ENCODE measurements around the gene BAAT.

Gene BAAT

DNA sequence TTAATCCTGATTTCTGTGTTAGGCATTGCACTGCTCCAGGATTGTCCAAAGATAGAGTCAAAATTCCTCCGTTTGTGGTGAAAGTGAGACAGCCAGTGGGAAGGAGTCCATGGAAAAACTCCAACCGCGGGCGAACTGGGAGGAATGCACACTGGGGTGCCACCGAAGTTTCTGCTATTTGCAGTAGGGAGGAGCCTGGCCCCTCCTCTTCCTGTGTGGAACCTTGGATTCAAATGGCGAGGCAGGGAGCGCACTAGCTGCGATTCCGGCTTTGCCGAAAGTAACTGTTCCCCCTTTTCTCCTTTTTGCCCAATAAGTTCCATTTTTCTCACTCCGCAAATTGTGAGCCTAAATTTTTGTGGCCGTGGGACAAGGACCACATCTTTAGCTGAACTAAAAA, 9.3 kb downstream of the BAAT start:
- H3K27me3 ChIP-seq (ENCODE audit: low read depth, low read length): peaks cover 5% of the 10 kb centered on the region
- H3K27ac ChIP-seq (ENCODE audit: low read length): no peak overlapping the region
- no peak overlapping the region for H3K4me3 ChIP-seq (ENCODE audit: low read depth in 1 of 2, low read length in 2 of 2)
- no peaks in the 10 kb centered on the region for H3K4me1 ChIP-seq (ENCODE audit: control insufficient read depth in 1 of 2, insufficient read depth in 2 of 2, low read length in 2 of 2)
- H3K9me3 ChIP-seq (ENCODE audit: control insufficient read depth in 1 of 2, low read length in 2 of 2): peaks cover 0 to 3% of the 10 kb centered on the region in 2 donors
- no peaks in the 10 kb centered on the region for H3K36me3 ChIP-seq (ENCODE audit: control insufficient read depth in 1 of 2, insufficient read depth in 2 of 2, low read length in 2 of 2)

DNA sequence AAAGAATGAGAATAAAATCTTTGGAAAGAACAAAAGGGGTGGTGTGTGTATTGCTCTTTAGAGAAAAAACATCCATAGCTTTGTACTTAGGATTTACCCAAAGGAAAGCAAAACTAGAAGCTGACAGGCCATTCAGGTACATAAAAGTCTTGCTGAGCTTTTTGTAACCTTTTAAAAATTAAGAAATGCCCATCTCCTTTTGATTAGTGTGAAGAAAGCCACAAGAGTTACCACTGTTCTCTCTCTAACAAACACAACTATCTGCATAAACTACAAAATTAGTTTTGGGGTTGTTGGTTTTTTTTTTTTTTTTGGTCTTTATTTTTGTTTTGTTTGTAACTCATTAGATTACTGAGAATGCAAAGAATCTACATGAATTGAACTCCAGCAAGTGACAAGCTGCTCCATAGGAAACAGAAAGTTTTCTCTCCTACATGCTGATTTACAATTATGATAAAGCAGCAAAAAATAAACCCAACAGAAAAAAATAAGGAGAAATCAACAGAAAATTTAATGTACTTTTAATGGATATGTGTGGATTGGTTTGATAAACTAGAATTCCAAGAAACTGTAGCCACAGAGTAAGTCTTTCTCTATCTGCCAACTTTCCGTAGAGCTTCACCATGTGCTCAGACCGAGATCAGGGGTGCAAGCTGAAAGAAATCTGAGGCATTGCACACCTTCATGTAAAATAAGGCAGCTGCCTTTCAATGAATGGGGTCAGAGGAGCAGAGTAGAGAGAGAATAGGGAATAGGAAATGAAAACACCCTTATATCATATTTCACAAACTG, 12.3 kb downstream of the BAAT start:
- Histone ChIP-seq H3K9me3 (ENCODE audit: control insufficient read depth in 1 of 2, low read length in 2 of 2) (peaks cover 0 to 3% of the 10 kb centered on the region in 2 donors), H3K4me1 (ENCODE audit: control insufficient read depth in 1 of 2, insufficient read depth in 2 of 2, low read length in 2 of 2) (no peaks in the 10 kb centered on the region), H3K27ac (ENCODE audit: low read length) (no peak overlapping the region), H3K36me3 (ENCODE audit: control insufficient read depth in 1 of 2, insufficient read depth in 2 of 2, low read length in 2 of 2) (no peaks in the 10 kb centered on the region), H3K27me3 (ENCODE audit: low read depth, low read length) (peaks cover 5% of the 10 kb centered on the region), H3K4me3 (ENCODE audit: low read depth in 1 of 2, low read length in 2 of 2) (no peak overlapping the region)

DNA sequence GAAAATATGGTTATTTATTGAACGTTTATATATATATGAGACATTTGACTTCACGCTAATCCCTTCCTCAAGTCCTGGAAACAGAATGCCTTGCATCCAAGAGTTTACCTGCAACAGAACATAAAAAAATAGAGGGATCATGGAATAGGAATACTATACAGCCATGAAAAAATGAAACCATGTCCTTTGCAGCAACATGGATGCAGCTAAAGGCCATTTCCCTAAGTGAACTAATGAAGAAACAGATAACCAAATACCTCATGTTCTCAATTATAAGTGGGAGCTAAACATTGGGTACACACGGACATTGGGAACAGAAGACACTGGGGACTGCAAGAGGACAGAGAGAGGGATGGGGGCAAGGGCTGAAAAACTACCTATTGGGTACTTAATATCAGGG, 13.0 kb downstream of the BAAT start:
- peaks cover 0 to 3% of the 10 kb centered on the region in 2 donors for H3K9me3 ChIP-seq (ENCODE audit: control insufficient read depth in 1 of 2, low read length in 2 of 2)
- no peak overlapping the region for H3K4me3 ChIP-seq (ENCODE audit: low read depth in 1 of 2, low read length in 2 of 2)
- no peaks in the 10 kb centered on the region for H3K36me3 ChIP-seq (ENCODE audit: control insufficient read depth in 1 of 2, insufficient read depth in 2 of 2, low read length in 2 of 2)
- H3K4me1 ChIP-seq (ENCODE audit: control insufficient read depth in 1 of 2, insufficient read depth in 2 of 2, low read length in 2 of 2): no peaks in the 10 kb centered on the region
- peaks cover 5% of the 10 kb centered on the region for H3K27me3 ChIP-seq (ENCODE audit: low read depth, low read length)
- H3K27ac ChIP-seq (ENCODE audit: low read length): no peak overlapping the region

GRCh38 chr9:101369884-101370531, 14.8 kb downstream of the BAAT start:
- Histone ChIP-seq H3K9me3 (ENCODE audit: control insufficient read depth in 1 of 2, low read length in 2 of 2) (no peaks in the 10 kb centered on the region), H3K36me3 (ENCODE audit: control insufficient read depth in 1 of 2, insufficient read depth in 2 of 2, low read length in 2 of 2) (no peaks in the 10 kb centered on the region), H3K4me1 (ENCODE audit: control insufficient read depth in 1 of 2, insufficient read depth in 2 of 2, low read length in 2 of 2) (no peaks in the 10 kb centered on the region), H3K4me3 (ENCODE audit: low read depth in 1 of 2, low read length in 2 of 2) (no peak overlapping the region), H3K27ac (ENCODE audit: low read length) (no peak overlapping the region), H3K27me3 (ENCODE audit: low read depth, low read length) (peaks cover 2% of the 10 kb centered on the region)

DNA sequence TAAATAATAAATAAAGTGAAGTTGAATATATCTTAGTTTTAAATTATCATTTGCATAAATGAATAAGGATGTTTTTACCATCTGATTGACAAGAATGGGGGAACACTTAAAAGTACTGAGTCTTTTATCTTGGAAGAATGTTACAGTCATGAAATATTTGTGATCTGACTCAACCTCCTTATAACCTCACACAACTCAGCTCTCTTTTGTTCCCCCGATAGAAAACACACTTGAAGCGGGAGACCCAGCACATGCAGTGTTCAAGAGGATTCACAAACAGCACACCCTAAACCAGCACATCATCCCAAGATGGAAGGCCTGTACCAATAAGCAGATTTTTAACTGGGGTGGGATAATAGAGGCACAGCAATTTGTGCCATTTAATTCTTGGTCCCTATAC, 15.5 kb downstream of the BAAT start:
- Histone ChIP-seq H3K4me3 (ENCODE audit: low read depth in 1 of 2, low read length in 2 of 2) (no peak overlapping the region), H3K27ac (ENCODE audit: low read length) (no peak overlapping the region), H3K36me3 (ENCODE audit: control insufficient read depth in 1 of 2, insufficient read depth in 2 of 2, low read length in 2 of 2) (no peaks in the 10 kb centered on the region), H3K4me1 (ENCODE audit: control insufficient read depth in 1 of 2, insufficient read depth in 2 of 2, low read length in 2 of 2) (no peaks in the 10 kb centered on the region), H3K27me3 (ENCODE audit: low read depth, low read length) (no peaks in the 10 kb centered on the region), H3K9me3 (ENCODE audit: control insufficient read depth in 1 of 2, low read length in 2 of 2) (no peaks in the 10 kb centered on the region)

- H3K36me3 ChIP-seq (ENCODE audit: control insufficient read depth in 1 of 2, insufficient read depth in 2 of 2, low read length in 2 of 2): no peaks in the 10 kb centered on the region
Measured at GRCh38 chr9:101367323-101367722, 17.5 kb downstream of the BAAT start.

GRCh38 chr9:101366038-101366756, 18.6 kb downstream of the BAAT start:
- Histone ChIP-seq H3K4me1 (ENCODE audit: control insufficient read depth in 1 of 2, insufficient read depth in 2 of 2, low read length in 2 of 2) (no peaks in the 10 kb centered on the region), H3K4me3 (ENCODE audit: low read depth in 1 of 2, low read length in 2 of 2) (no peak overlapping the region), H3K27ac (ENCODE audit: low read length) (no peak overlapping the region), H3K9me3 (ENCODE audit: control insufficient read depth in 1 of 2, low read length in 2 of 2) (no peaks in the 10 kb centered on the region), H3K27me3 (ENCODE audit: low read depth, low read length) (no peaks in the 10 kb centered on the region), H3K36me3 (ENCODE audit: control insufficient read depth in 1 of 2, insufficient read depth in 2 of 2, low read length in 2 of 2) (no peaks in the 10 kb centered on the region)

More at GRCh38 chr9:101367323-101367722, 17.5 kb downstream of the BAAT start:
- H3K4me1 ChIP-seq (ENCODE audit: control insufficient read depth in 1 of 2, insufficient read depth in 2 of 2, low read length in 2 of 2): no peaks in the 10 kb centered on the region
- H3K4me3 ChIP-seq (ENCODE audit: low read depth in 1 of 2, low read length in 2 of 2): no peak overlapping the region
- no peaks in the 10 kb centered on the region for H3K27me3 ChIP-seq (ENCODE audit: low read depth, low read length)
- H3K9me3 ChIP-seq (ENCODE audit: control insufficient read depth in 1 of 2, low read length in 2 of 2): no peaks in the 10 kb centered on the region
- H3K27ac ChIP-seq (ENCODE audit: low read length): no peak overlapping the region

- Histone ChIP-seq H3K27me3 (ENCODE audit: low read depth, low read length) (no peaks in the 10 kb centered on the region), H3K4me1 (ENCODE audit: control insufficient read depth in 1 of 2, insufficient read depth in 2 of 2, low read length in 2 of 2) (no peaks in the 10 kb centered on the region), H3K9me3 (ENCODE audit: control insufficient read depth in 1 of 2, low read length in 2 of 2) (no peaks in the 10 kb centered on the region), H3K4me3 (ENCODE audit: low read depth in 1 of 2, low read length in 2 of 2) (no peak overlapping the region), H3K36me3 (ENCODE audit: control insufficient read depth in 1 of 2, insufficient read depth in 2 of 2, low read length in 2 of 2) (no peaks in the 10 kb centered on the region), H3K27ac (ENCODE audit: low read length) (no peak overlapping the region)
Measured at GRCh38 chr9:101365181-101365580, 19.6 kb downstream of the BAAT start.

- Histone ChIP-seq H3K4me3 (ENCODE audit: low read depth in 1 of 2, low read length in 2 of 2) (no peak overlapping the region), H3K9me3 (ENCODE audit: control insufficient read depth in 1 of 2, low read length in 2 of 2) (no peaks in the 10 kb centered on the region), H3K36me3 (ENCODE audit: control insufficient read depth in 1 of 2, insufficient read depth in 2 of 2, low read length in 2 of 2) (no peaks in the 10 kb centered on the region), H3K27me3 (ENCODE audit: low read depth, low read length) (no peaks in the 10 kb centered on the region), H3K27ac (ENCODE audit: low read length) (no peak overlapping the region), H3K4me1 (ENCODE audit: control insufficient read depth in 1 of 2, insufficient read depth in 2 of 2, low read length in 2 of 2) (no peaks in the 10 kb centered on the region)
Measured at GRCh38 chr9:101362450-101362849, 22.4 kb downstream of the BAAT start.

GRCh38 chr9:101360647-101361046, 24.2 kb downstream of the BAAT start:
- no peaks in the 10 kb centered on the region for H3K9me3 ChIP-seq (ENCODE audit: control insufficient read depth in 1 of 2, low read length in 2 of 2)
- no peak overlapping the region for H3K4me3 ChIP-seq (ENCODE audit: low read depth in 1 of 2, low read length in 2 of 2)
- no peaks in the 10 kb centered on the region for H3K27me3 ChIP-seq (ENCODE audit: low read depth, low read length)
- no peaks in the 10 kb centered on the region for H3K4me1 ChIP-seq (ENCODE audit: control insufficient read depth in 1 of 2, insufficient read depth in 2 of 2, low read length in 2 of 2)
- H3K36me3 ChIP-seq (ENCODE audit: control insufficient read depth in 1 of 2, insufficient read depth in 2 of 2, low read length in 2 of 2): no peaks in the 10 kb centered on the region
- H3K27ac ChIP-seq (ENCODE audit: low read length): no peak overlapping the region

DNA sequence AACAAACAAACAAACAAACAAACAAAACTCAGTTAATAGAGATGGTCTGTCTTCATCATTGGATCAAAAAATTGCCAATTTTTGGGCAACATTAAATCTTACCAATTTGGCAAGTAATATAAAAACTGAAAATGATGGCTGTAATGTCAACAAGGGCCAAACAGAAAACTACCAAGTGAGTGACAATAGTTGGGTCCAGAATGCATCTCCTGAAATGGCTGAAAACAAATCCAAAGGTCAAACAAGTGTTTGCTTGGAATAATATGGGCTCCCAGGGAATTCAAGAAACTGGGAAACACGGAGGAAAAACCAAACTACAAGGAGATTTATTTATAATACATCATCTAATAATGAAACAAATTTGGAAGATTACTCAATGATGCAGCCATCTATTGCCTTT, 25.1 kb downstream of the BAAT start:
- Histone ChIP-seq H3K4me1 (ENCODE audit: control insufficient read depth in 1 of 2, insufficient read depth in 2 of 2, low read length in 2 of 2) (no peaks in the 10 kb centered on the region), H3K27me3 (ENCODE audit: low read depth, low read length) (no peaks in the 10 kb centered on the region), H3K4me3 (ENCODE audit: low read depth in 1 of 2, low read length in 2 of 2) (no peak overlapping the region), H3K27ac (ENCODE audit: low read length) (no peak overlapping the region), H3K36me3 (ENCODE audit: control insufficient read depth in 1 of 2, insufficient read depth in 2 of 2, low read length in 2 of 2) (no peaks in the 10 kb centered on the region), H3K9me3 (ENCODE audit: control insufficient read depth in 1 of 2, low read length in 2 of 2) (no peaks in the 10 kb centered on the region)

Measured in muscle layer of duodenum (tissue), 2 donors.